HG02981 (cell line): ENCODE measurements around the gene XRRA1.
"Not testable (repeated sequence)": the region's sequence is repeated elsewhere in the genome, so short reads cannot be mapped to it uniquely, and the experiment has no call there.

Experiments used
- ATAC-seq: cut with Tn5 transposase; IDR thresholded peaks from one replicate; pipeline ENCODE4 v1.9.1; 2021; ENCODE audit warnings: mild to moderate bottlenecking, moderate library complexity; ENCODE audit not compliant: unreplicated experiment

The XRRA1 gene, protein sequence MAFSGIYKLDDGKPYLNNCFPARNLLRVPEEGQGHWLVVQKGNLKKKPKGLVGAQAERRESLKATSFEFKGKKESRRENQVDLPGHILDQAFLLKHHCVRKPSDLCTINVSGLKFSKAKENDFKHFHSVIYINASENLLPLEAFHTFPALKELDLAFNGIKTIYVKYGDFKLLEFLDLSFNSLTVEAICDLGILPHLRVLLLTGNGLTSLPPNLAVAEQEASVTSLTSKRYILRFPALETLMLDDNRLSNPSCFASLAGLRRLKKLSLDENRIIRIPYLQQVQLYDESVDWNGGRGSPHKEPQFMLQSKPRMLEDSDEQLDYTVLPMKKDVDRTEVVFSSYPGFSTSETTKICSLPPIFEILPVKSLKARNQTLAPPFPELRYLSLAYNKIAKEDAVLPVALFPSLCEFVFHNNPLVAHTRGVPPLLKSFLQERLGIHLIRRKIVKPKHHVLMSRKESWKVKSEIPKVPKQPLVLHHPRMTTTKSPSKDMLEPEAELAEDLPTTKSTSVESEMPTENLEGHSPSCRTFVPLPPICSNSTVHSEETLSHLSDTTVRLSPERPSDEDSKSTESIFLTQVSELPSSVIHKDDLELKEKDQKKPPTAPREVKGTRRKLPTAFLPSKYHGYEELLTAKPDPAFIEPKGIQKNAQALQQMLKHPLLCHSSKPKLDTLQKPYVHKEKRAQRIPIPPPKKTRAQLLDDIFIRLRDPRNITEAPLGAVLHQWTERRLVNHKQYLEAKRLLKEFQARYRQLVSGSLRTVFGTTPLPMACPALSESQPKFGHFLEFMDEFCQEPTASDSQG

DNA sequence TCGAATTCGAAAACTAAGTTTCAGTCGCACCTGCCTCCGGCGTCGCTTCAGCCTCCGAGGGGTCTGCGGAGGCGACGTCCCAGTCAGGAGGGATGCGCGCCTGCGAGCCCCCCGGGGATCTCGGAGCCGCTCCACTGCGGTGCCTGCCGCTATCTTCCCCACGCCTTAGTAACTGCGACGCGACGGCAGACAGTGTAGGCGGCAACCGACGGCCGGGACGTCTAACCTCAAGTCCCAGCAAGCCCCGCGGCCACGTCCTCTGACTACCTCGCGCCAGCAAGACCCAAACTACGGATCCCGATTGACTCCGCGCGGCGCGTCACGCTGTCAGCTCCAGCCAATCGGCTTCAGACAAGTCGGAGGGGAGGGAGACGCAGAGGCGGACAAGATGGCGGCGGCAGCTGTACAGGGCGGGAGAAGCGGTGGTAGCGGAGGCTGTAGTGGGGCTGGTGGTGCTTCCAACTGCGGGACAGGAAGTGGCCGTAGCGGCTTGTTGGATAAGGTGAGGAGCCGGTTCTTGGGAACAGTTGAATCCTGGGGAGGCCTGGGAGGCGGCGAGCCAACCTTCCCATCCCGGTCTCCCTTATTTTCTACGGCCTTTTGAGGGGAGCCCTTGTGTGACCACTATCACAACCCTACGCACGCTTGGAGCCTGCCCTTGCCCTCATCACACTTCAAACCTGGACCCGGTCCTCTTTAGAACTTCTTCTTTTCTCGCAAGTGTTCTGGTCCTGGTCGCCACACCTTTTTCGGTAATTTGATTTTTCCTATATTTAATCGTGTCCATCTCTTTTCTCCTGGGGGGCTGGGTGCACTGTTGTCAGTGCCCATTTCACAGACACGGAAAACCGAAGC lies at the start of gene XRRA1, which contains the start of gene SPCS2:
Gene XRRA1, minus strand, starts transcription at position 194 of the 855 bp plus-strand sequence. CDS start 8,213 bp downstream, outside the sequence.
Gene SPCS2, plus strand, starts transcription at position 369 of the 855 bp plus-strand sequence. Its CDS starts 20 bp downstream, at position 389.
- peak; percentile 93 for ATAC-seq

DNA sequence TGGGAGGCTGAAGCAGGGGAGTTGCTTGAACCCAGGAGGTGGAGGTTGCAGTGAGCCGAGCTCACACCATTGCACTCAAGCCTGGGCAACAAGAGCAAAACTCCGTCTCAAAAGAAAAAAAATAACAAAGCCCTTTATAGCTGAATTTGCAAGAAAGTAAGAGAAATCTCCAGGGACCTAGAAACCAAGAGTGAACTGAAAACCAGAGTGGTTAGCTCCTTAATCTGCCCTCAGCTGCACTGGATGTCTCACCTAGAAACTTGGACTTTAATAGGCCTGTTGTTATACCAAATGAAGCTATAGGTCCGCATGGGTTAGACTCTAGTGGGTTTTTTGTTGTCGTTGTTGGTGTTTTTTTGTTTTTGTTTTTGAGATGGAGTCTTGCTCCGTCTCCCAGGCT lies 44.0 kb upstream of the XRRA1 start:
- ATAC-seq: no peak

DNA sequence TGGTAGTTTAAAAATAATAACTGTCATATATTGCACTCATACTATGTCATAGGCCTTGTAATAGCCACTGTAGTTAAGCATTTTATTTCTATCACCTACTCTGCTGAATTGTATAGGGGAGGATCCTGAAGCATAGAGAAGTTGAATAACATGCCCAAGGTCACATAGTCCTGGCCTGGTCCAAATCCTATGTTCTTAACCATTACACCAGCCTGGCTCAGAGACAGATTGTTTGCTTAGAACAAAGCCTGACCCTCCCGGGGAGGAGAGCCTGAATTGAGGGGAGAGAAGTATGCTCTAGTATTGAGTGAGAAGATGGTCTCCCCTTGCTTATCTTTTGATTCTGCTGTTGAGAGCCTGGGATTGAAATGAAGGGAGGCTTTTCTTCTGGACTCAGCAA lies 42.0 kb upstream of the XRRA1 start:
- ATAC-seq: no peak

DNA sequence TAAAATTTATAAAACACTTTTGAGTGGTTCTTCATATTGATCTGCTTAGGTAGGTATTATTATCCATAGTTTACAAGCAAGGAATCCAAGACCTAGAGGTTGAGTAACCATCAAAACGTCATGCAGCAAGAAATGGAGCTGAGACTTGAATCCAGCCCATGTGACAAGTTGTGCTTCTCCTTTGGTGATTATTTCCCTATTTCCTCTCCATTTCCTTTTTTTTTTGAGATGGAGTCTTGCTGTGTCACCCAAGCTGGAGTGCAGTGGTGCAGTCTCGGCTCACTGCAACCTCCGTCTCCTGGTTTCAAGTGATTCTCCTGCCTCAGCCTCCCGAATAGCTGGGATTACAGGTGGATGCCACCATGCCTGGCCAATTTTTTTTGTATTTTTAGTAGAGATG lies 41.3 kb upstream of the XRRA1 start:
- ATAC-seq: not testable (repeated sequence)

DNA sequence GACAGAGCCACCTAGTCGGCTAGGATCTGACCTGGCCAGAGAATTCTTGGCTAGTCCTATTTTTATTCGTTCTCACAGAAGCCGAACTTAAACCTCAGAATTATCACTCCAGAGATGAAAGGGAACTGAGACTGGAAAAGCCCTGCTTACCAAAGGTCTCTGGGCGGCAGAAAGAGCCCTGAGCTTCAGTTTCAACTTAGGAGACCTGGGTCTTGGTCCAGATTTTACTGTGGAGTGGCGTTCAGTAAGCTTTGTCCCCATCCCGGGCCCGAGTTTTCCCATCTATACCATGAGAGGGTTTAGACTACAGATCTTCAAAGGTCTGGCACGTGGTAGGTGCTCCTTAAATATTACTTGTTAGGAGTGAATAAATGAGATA lies 40.4 kb upstream of the XRRA1 start:
- no peak for ATAC-seq

DNA sequence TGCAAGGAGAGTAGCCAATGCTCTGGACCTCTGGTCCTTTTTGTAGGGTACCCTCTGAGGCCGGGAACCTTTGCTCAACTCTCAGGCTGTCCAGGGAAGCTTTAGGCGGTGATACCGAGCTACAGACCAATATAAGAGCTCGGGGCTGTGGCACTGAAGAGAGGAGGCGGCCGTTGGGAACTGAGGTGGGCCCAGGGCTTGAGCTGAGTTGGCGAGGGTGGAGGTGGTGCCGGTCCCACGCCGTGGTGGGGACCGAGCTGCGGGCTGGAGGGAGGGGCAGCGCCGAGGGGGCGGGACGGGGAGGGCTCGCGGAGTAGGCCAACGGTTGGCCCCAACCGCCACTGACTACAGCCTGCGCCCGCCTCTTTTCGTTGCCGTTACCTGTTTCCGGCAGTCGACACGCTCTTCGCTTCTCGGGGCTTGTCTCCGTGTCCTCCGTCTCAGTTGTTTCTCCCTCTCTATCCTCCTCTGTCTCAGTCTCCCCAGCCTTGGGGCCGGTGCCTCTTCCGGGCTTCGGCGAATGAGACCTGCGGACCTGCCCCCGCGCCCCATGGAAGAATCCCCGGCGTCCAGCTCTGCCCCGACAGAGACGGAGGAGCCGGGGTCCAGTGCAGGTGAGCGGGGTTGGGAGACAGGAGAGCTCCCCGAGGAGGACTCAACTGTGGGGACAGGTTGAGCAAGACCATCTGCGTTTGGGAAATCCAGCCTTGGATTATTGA lies 39.8 kb upstream of the XRRA1 start, which contains the start of gene NEU3:
Gene NEU3, plus strand, starts transcription at position 393 of the 719 bp plus-strand sequence. Its CDS starts 128 bp downstream, at position 521.
- peak; percentile 80 for ATAC-seq

DNA sequence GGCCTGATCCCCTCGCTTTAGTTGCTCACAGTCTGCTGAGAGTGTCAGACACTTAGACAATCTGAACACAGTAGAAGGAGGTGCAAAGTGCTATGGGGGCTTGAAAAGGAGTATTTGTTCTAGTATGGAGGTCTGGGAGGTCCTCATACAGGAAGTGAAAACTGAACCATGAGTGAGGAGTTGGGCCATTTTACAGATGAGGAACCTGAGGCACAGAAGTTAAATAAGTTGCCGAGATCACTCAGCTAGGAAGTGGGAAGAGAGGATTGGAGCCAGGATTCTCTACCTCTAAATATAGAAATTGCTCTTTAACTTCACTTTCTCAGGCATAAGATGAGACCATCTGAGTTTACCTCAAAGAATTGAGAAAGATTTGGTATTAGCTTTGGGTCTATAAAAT lies 35.8 kb upstream of the XRRA1 start:
- no peak for ATAC-seq

DNA sequence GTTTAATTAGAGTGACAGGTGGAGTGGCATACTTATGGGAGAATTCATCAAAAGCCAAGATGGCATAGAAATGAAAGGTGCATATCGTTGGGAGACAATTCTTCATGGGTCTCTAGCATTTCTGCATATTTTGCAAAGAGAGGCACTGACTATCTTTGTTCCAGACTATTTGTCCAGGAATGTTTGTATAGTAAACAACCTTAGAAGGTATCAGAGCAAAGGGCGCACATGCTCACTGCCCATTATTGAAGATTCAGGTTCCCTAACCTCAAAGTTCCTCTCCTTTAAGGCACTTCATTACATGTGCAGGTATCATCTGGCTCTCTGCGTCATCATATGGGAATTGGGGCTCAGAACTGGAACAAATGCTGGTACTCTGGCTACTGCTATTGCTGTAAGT lies 35.2 kb upstream of the XRRA1 start:
- ATAC-seq: no peak

DNA sequence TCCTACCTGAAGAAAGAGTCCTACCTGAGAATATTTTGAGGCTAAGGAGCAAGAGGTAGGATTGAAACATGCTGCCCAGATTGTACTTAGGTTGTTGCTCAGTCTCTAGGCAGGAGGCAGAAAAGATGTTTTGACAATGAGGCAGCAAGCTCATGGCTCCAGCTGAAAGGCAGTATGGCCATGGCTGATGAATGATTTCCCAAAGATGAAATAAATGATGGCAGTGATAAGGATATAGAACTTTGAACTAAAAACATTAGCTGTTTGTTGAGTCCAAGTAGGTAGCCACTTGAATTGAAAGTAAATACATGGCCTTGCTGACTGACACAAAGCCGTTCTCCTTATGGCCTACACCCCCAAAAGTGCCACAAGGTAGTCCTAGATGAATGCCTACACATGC lies 33.0 kb upstream of the XRRA1 start:
- no peak for ATAC-seq

DNA sequence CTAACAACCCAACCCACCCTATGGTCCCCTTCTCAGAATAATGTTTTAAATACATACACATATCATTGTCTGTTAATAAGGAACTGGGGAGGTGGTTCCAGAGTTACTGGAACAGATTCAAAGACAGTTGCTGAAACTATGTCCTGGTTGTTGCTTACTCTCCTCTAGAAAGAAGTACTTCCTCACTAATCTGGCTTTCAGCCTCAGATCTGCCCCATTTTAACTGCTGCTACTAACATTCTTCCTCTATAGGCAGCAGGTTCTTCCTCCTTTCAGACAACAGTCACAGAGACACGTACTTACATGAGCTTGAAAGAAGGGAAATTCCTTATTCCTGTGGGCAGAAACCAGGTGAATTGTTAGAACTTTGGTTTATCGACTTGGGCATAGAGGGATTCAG lies 31.7 kb upstream of the XRRA1 start:
- no peak for ATAC-seq

DNA sequence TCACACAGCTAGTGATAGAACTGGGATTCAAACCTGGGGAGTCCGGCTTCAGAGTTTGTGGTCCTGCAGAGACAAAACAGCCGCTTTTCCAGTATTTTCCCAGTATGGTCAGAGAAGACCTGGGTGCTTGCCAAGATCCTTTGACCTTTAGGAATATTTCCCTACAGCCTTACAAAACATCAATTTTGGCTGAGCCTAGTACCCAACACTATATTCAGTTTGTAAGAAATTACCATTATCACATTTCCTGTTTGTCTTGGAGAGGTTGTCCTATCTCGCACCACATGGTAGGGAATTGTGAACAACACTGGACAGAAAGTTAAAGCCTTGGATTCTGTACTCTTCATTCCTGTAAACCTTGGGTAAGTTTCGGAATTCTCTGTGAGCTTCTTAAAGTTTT lies 29.1 kb upstream of the XRRA1 start:
- ATAC-seq: no peak

DNA sequence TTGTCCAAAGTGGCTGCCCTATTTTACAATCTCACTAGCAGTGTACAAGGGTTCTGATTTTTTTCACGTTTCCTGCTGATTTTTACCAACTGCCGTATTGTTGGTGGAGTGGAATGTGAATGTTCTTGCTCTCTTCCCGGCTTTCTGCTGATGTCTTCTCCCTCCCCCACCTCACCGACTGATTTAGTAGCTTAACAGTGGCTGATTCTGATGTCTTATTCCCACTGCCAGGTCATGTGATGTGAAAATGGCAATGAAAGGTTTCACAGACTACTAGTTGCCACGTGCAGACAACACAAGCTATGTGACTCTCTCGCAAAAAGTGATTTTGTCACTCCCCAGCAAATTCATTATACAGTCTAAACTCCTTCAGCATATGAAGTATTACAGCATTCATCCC lies 22.5 kb upstream of the XRRA1 start:
- ATAC-seq: no peak

DNA sequence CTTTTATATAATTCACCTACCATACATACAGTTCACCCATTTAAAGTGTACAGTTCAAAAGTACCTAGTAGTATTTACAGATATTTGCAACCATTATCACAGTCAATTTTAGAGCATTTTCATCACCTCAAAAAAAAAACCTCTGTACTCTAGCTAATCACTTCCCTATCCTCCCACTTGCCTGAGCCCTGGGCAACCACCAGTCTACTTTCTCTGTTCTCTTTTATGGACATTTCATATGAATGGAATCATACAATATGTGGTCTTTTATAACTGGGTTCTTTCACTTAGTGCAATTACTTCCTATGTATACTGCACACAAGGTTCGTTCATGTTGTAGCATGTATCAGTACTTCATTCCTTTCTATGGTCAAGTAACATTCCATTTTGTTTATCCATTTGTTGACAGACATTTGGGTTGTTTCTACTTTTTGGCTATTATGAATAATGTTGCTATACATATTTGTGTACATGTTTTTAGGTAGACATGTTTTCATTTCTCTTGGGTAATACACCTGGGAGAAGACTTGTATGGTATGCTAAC lies 22.0 kb upstream of the XRRA1 start:
- no peak for ATAC-seq

DNA sequence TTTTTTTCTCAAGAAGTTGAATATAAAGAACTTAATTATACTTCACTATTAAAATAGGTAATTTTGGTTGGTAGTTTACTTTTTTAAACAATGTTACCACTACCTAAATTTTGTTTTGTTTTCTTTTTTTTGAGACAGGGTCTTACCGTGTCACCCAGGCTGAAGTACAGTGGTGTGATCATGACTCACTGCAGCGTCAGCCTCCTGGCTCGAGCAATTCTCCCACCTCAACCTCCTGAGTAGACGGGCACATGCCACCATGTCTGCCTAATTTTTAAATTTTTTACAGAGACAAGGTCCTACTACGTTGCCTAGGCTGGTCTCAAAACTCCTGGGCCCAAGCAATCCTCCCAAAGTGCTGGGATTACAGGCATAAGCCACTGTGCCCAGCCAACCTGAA lies 17.8 kb upstream of the XRRA1 start:
- ATAC-seq: no peak

DNA sequence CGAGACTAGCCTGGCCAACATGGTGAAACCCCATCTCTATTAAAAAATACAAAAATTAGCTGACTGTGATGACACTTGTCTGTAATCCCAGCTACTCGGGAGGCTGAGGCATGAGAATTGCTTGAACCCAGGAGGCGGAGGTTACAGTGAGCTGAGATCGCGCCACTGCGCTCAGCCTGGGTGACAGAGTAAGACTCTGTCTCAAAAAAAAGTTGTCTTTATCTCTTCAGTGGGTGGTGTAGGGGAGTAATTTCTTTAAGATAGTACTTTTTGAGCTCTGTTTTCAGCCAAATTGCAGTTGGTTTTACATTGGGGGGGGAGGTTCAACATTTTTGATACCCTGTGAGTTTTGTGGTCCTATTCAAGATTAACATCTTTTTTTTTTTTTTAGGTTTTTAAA lies 11.2 kb upstream of the XRRA1 start:
- ATAC-seq: not testable (repeated sequence)

DNA sequence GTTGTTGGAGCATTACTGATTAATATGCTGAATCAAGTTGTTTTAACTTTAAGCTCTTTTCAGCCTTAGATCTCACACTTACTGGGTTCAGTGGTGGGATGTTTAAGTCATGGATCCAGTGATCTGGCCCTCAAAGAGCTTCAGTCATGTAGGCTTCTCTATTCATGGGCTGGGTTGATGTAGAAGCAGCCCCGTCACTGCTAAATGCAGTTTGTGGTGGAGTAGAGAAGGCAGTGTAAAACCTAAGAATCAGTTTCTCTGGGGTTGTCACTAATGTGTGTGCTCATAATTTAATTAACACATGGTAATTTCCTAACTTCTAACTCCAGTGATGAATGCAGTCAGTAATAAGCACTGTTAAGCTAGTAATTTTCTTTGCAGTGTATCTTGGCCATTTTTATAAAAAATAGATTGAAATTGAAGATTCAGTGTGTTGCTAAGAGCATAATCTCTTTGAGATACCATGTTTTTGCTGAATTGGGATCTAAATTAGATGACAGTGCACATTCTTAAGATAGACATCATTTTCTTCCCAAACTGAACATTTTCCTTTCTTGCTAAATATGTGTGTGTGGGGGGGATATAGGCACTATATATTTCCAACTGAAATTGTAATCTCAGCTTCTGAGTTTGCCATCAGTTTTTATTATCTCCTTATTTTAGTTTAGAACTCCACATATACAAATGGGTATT lies 9.2 kb upstream of the XRRA1 start:
- no peak for ATAC-seq

DNA sequence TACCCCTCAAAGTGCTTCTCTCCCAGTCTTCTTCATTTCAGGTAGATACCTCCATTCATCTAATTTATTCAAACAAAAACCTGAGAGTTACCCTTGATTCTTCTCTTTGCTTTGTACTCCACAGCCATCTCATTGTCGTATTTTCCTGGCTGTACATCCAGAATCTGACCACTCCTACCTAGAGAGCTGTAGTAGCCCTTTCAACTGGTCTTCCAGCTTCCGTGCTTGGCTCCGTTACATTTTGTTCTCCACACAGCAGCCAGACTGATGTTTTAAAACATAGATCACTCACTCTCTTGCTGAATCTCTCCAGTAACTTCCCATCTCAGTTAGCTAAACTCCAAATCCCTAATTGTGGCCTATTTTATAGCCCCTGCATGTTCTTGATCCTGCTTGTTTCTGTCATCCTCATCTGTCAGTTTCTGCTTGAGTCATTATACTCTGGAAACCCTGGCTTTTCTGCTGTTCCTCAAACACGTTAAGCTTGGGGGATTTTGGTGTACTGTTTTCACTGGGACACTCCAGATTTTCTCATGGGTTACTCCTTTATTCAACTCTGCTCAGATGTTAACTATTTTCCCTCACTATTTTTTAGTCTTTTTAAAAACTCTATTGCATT lies 7.6 kb upstream of the XRRA1 start:
- ATAC-seq: no peak

DNA sequence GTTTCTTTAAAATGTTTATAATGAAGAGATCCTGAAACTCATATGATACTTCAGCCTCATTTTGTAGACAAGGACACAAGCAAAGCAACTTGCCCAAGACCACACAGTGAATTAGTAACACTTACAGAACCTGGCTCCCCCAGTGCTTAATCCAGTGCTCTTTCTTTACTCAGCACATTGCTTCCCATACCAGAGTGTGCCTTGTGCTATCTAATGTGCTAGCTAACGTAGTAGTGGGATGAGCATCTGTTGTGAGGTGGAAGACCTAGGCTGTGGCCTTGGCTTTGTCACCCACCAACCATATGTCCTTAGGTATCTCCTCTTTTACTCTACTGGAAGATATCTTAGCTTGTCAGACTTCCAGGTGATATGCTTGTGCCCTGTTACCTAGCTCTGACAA lies 5.3 kb upstream of the XRRA1 start:
- no peak for ATAC-seq

DNA sequence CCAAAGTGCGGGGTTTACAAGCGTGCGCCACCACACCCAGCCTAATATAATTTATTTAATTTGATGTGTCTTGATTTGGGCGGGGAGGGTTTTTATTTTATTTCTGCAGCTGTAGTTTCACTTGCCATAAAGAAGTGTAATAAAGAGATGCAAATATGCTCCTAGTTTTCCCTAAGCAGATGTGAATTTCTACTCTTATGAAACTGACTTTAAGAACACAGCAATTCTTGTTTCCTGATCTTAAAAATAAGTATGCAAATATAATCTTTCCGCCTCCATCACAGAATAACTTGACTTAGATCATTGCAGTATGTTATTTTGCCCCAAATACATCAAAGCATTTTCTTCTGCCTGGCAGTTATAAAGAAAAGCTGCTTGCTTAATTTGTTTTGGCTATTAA lies 4.6 kb upstream of the XRRA1 start:
- no peak for ATAC-seq
